ENCODE results near the gene CD19. TPM values are rescaled to one million over a fixed set of nuclear protein-coding genes. Genes with fewer than 3 reads are reported as not detected.

The CD19 gene
- total RNA-seq, 1 experiment from 2014 or later, result not detected

- H3K36me3 ChIP-seq (ENCODE audit: control insufficient read depth, insufficient read depth, low read length), result no peaks in the 10 kb centered on the region
- H3K27ac ChIP-seq (ENCODE audit: low read length), result peak overlapping the region; percentile 52
- POLR2A ChIA-PET, result no interaction called here
- intact Hi-C loops (cut with micrococcal nuclease; ENCODE audit: unreplicated experiment), result no loop called here
- H3K27me3 ChIP-seq (ENCODE audit: control insufficient read depth, insufficient read depth, low read length), result no peaks in the 10 kb centered on the region
- no peaks in the 10 kb centered on the region for H3K9me3 ChIP-seq (ENCODE audit: control insufficient read depth, insufficient read depth, low read depth, low read length)
- BruUV-seq (replicated peaks), result no TSS peak
- H3K4me1 ChIP-seq (ENCODE audit: control insufficient read depth, insufficient read depth, low read length), result peaks cover 6% of the 10 kb centered on the region
- DNase-seq (ENCODE audit: low read depth, low spot score) (no peak), ATAC-seq (no peak)
- H3K4me3 ChIP-seq (ENCODE audit: low read depth in 2 of 2, low read length in 2 of 2), result peak overlapping the region; percentile 81 to 82
- CTCF ChIA-PET, result no interaction called here
- in situ Hi-C loops (cut with HindIII; ENCODE audit: low pct_unique_long_range_greater_than_20kb, low sequenced_read_pairs), result no loop called here
- no peak for TF ChIP-seq TCF7L2 (IDR thresholded peaks at IDR 0.05; ENCODE audit: low read depth, low read length)
- TF ChIP-seq POLR2AphosphoS5 (IDR thresholded peaks at IDR 0.05; ENCODE audit: low read depth, low read length), result no peak
- TF ChIP-seq, protein P1, sequence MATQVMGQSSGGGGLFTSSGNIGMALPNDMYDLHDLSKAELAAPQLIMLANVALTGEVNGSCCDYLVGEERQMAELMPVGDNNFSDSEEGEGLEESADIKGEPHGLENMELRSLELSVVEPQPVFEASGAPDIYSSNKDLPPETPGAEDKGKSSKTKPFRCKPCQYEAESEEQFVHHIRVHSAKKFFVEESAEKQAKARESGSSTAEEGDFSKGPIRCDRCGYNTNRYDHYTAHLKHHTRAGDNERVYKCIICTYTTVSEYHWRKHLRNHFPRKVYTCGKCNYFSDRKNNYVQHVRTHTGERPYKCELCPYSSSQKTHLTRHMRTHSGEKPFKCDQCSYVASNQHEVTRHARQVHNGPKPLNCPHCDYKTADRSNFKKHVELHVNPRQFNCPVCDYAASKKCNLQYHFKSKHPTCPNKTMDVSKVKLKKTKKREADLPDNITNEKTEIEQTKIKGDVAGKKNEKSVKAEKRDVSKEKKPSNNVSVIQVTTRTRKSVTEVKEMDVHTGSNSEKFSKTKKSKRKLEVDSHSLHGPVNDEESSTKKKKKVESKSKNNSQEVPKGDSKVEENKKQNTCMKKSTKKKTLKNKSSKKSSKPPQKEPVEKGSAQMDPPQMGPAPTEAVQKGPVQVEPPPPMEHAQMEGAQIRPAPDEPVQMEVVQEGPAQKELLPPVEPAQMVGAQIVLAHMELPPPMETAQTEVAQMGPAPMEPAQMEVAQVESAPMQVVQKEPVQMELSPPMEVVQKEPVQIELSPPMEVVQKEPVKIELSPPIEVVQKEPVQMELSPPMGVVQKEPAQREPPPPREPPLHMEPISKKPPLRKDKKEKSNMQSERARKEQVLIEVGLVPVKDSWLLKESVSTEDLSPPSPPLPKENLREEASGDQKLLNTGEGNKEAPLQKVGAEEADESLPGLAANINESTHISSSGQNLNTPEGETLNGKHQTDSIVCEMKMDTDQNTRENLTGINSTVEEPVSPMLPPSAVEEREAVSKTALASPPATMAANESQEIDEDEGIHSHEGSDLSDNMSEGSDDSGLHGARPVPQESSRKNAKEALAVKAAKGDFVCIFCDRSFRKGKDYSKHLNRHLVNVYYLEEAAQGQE (IDR thresholded peaks at IDR 0.05; ENCODE audit: insufficient read depth in 1 of 2, low read depth in 2 of 2, low read length in 1 of 2), result no peak
- no peak for TF ChIP-seq SIN3A (IDR thresholded peaks at IDR 0.05; ENCODE audit: borderline replicate concordance, insufficient read depth, low read depth, low read length)
- TF ChIP-seq CTCF (IDR thresholded peaks at IDR 0.05), result no peak
Measured at GRCh38 chr16:28924399-28924761, 7.4 kb upstream of the CD19 start.

DNA sequence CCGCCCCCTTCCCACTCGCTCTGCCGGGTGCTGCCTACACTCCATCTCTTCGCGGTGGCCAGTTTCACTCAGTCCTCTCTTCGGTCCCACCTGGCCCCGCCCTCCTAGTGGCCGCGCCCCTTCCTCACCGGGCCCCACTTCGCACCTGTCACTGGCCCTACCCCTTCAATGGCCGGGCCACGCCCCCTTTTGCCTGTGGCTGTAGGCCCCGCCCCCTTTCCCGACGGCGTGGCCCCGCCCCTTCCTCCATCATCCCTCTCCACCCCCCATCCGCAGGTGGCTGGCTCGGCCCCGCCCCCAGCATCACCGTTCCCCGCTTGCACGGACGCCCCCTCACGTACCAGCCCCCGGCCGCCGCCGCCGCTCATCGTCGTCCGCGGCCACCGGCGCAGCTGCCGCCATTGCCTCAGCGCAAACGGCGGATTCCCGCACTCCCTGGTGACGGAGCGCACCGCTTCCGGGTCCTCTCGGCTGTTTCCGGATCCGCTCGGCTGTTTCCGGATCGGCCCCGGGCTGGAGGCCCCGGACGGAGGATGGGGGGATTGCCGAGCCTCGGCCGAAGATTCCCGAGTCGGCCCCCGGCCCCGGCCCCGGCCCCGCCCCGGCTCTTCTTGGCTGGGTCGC lies 6.9 kb upstream of the CD19 start, which contains the start of gene RABEP2:
Gene RABEP2, minus strand, starts transcription at position 477 of the 624 bp plus-strand sequence. Its CDS starts 75 bp downstream, at position 402.
- in situ Hi-C loops (cut with HindIII; ENCODE audit: low pct_unique_long_range_greater_than_20kb, low sequenced_read_pairs) (no loop called here), intact Hi-C loops (cut with micrococcal nuclease; ENCODE audit: unreplicated experiment) (no loop called here)
- BruUV-seq (replicated peaks), result no TSS peak
- H3K4me3 ChIP-seq (ENCODE audit: low read depth in 2 of 2, low read length in 2 of 2), result peak within 1 kb of the TSS; percentile 81 to 82
- no peaks in the 10 kb centered on the region for H3K9me3 ChIP-seq (ENCODE audit: control insufficient read depth, insufficient read depth, low read depth, low read length)
- CTCF ChIA-PET, result no interaction called here
- no peaks in the 10 kb centered on the region for H3K36me3 ChIP-seq (ENCODE audit: control insufficient read depth, insufficient read depth, low read length)
- POLR2A ChIA-PET, result no interaction called here
- no peaks in the 10 kb centered on the region for H3K27me3 ChIP-seq (ENCODE audit: control insufficient read depth, insufficient read depth, low read length)
- ATAC-seq (peak; percentile 95), DNase-seq (ENCODE audit: low read depth, low spot score) (no peak)
- H3K27ac ChIP-seq (ENCODE audit: low read length), result peak within 1 kb of the TSS; percentile 98
- peaks cover 6% of the 10 kb centered on the region for H3K4me1 ChIP-seq (ENCODE audit: control insufficient read depth, insufficient read depth, low read length)
- TF ChIP-seq TCF7L2 (IDR thresholded peaks at IDR 0.05; ENCODE audit: low read depth, low read length), result no peak
- peak; percentile 62; the same call in 1 of the 2 replicates for TF ChIP-seq POLR2AphosphoS5 (IDR thresholded peaks at IDR 0.05; ENCODE audit: low read depth, low read length)
- TF ChIP-seq SIN3A (IDR thresholded peaks at IDR 0.05; ENCODE audit: borderline replicate concordance, insufficient read depth, low read depth, low read length), result 0 out of 2 replicates have a peak, but pooled peaks have one; percentile 56
